SK-N-SH treated with all-trans-retinoic acid at 6 μM for 48 hours (cell line): ENCODE results near the gene STK11.

Experiments used
- ATAC-seq: fragments of 200-7000 bp; cut with Tn5 transposase; 3 replicates; pipeline ENCODE4 v1.9.1; 2020; ENCODE audit warnings: mild to moderate bottlenecking, moderate library complexity
- ARNTL ChIP-seq: fragments of 450-650 bp; formaldehyde crosslinking; IDR thresholded peaks from 2 replicates; pipeline ENCODE4 v1.5.0; 2020; ENCODE audit warnings: low read depth, mild to moderate bottlenecking, moderate library complexity, borderline replicate concordance
- BACH2 ChIP-seq: fragments of 250-450 bp; sonication (Bioruptor Pico); IDR thresholded peaks from 2 replicates; pipeline ENCODE4 v1.9.0; 2021; ENCODE audit warnings: mild to moderate bottlenecking, borderline replicate concordance
- CSDC2 ChIP-seq: fragments of 250-450 bp; sonication (Bioruptor Pico); IDR thresholded peaks from 2 replicates; pipeline ENCODE4 v1.5.0; 2020; ENCODE audit warnings: mild to moderate bottlenecking, moderate library complexity
- CSRNP3 ChIP-seq: fragments of 250-450 bp; sonication (Bioruptor Pico); IDR thresholded peaks from 2 replicates; pipeline ENCODE4 v1.5.1; 2021; ENCODE audit warnings: mild to moderate bottlenecking, moderate library complexity
- ESRRG ChIP-seq: fragments of 250-450 bp; sonication (Bioruptor Pico); IDR thresholded peaks from 2 replicates; pipeline ENCODE4 v1.6.1; 2021; ENCODE audit warnings: mild to moderate bottlenecking
- GLIS3 ChIP-seq: fragments of 250-450 bp; sonication (Bioruptor Pico); IDR thresholded peaks from 2 replicates; pipeline ENCODE4 v1.5.0; 2020; ENCODE audit warnings: mild to moderate bottlenecking, moderate library complexity
- ISL1 ChIP-seq: fragments of 250-450 bp; sonication (Bioruptor Pico); IDR thresholded peaks from 2 replicates; pipeline ENCODE4 v2.1.2; 2022; ENCODE audit warnings: mild to moderate bottlenecking, moderate library complexity
- PPARA ChIP-seq: fragments of 250-450 bp; sonication (Bioruptor Pico); IDR thresholded peaks from 2 replicates; pipeline ENCODE4 v1.5.0; 2020; ENCODE audit warnings: mild to moderate bottlenecking, borderline replicate concordance
- TCF4 ChIP-seq: fragments of 250-450 bp; sonication (Bioruptor Pico); IDR thresholded peaks from 2 replicates; pipeline ENCODE4 v1.8.0; 2021; ENCODE audit warnings: mild to moderate bottlenecking, moderate library complexity, borderline replicate concordance
- ZFP3 ChIP-seq: fragments of 250-450 bp; sonication (Bioruptor Pico); IDR thresholded peaks from 2 replicates; pipeline ENCODE4 v1.5.0; 2020; ENCODE audit warnings: mild to moderate bottlenecking, moderate library complexity
- ZFP30 ChIP-seq: fragments of 450-650 bp; formaldehyde crosslinking; IDR thresholded peaks from 2 replicates; pipeline ENCODE4 v1.5.0; 2022; ENCODE audit warnings: mild to moderate bottlenecking, moderate library complexity
- ZNF565 ChIP-seq: fragments of 450-650 bp; formaldehyde crosslinking; conservative IDR thresholded peaks from 2 replicates; pipeline ENCODE4 v1.5.0; 2020; ENCODE audit warnings: low read depth, mild to moderate bottlenecking, moderate library complexity
- ZNF70 ChIP-seq: fragments of 450-650 bp; formaldehyde crosslinking; IDR thresholded peaks from 2 replicates; pipeline ENCODE4 v1.5.0; 2020; ENCODE audit warnings: mild to moderate bottlenecking, moderate library complexity
- ZNF8 ChIP-seq: fragments of 450-650 bp; formaldehyde crosslinking; IDR thresholded peaks from 2 replicates; pipeline ENCODE4 v1.5.0; 2020; ENCODE audit warnings: mild to moderate bottlenecking, moderate library complexity
- TF ChIP-seq, protein P1 (sequence below): fragments of 250-450 bp; sonication (Bioruptor Pico); IDR thresholded peaks from 2 replicates; pipeline ENCODE4 v1.8.0; 2020; ENCODE audit warnings: mild to moderate bottlenecking, moderate library complexity, borderline replicate concordance
- TF ChIP-seq, protein P2 (sequence below): fragments of 250-450 bp; sonication (Bioruptor Pico); IDR thresholded peaks from 2 replicates; pipeline ENCODE4 v1.5.1; 2020; ENCODE audit warnings: low read depth, mild to moderate bottlenecking, moderate library complexity
- TF ChIP-seq, protein P3 (sequence below): fragments of 250-450 bp; sonication (Bioruptor Pico); IDR thresholded peaks from 2 replicates; pipeline ENCODE4 v1.5.0; 2020; ENCODE audit warnings: mild to moderate bottlenecking, moderate library complexity
- TF ChIP-seq, protein P4 (sequence below): fragments of 250-450 bp; sonication (Bioruptor Pico); IDR thresholded peaks from 2 replicates; pipeline ENCODE4 v1.8.0; 2021; ENCODE audit warnings: low read depth, mild to moderate bottlenecking, moderate library complexity, borderline replicate concordance

STK11 gene

DNA sequence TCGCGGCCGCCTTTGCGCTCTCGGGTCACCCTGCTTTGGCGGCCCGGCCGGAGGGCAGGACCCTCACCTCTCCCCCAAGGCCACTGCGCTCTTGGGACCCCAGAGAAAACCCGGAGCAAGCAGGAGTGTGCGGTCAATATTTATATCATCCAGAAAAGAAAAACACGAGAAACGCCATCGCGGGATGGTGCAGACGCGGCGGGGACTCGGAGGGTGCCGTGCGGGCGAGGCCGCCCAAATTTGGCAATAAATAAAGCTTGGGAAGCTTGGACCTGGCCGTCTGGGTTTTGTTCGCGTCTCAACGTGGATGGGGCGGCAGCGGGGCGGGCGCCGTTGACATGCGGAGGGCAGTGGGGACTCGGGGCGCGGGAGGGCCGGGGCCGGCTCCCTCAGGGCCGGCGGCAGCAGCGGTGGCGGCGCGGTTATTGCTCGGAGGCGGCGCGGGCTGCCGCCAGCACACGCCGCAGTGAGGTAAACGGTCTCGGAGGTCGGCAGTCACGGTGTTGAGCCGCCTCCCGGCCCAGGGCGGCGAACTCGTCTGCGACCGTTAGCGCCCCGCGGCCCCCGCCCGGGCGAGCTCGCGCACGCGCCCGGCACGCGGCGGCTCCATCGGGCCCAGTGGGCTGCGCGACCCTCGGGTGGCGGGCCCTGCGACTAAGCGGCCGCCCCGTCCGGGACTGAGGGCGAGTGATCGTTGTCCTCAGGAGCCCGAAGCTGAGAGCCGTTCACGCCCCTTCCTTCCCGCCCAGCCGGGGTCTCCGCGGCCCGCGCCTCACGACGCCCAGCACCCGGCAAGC lies 22.8 kb downstream of the STK11 start:
- no peak for ATAC-seq
- TF ChIP-seq, protein P1, sequence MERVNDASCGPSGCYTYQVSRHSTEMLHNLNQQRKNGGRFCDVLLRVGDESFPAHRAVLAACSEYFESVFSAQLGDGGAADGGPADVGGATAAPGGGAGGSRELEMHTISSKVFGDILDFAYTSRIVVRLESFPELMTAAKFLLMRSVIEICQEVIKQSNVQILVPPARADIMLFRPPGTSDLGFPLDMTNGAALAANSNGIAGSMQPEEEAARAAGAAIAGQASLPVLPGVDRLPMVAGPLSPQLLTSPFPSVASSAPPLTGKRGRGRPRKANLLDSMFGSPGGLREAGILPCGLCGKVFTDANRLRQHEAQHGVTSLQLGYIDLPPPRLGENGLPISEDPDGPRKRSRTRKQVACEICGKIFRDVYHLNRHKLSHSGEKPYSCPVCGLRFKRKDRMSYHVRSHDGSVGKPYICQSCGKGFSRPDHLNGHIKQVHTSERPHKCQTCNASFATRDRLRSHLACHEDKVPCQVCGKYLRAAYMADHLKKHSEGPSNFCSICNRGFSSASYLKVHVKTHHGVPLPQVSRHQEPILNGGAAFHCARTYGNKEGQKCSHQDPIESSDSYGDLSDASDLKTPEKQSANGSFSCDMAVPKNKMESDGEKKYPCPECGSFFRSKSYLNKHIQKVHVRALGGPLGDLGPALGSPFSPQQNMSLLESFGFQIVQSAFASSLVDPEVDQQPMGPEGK (CRISPR knock-in tag): no peak
- TF ChIP-seq ARNTL (CRISPR knock-in tag) (no peak), ISL1 (CRISPR knock-in tag) (no peak), TCF4 (CRISPR knock-in tag) (no peak), ESRRG (CRISPR knock-in tag) (no peak), ZFP30 (CRISPR knock-in tag) (no peak), BACH2 (CRISPR knock-in tag) (no peak), ZNF8 (CRISPR knock-in tag) (no peak), ZFP3 (CRISPR knock-in tag) (no peak), CSDC2 (CRISPR knock-in tag) (no peak), ZNF70 (no peak), GLIS3 (no peak)
- TF ChIP-seq, protein P2, sequence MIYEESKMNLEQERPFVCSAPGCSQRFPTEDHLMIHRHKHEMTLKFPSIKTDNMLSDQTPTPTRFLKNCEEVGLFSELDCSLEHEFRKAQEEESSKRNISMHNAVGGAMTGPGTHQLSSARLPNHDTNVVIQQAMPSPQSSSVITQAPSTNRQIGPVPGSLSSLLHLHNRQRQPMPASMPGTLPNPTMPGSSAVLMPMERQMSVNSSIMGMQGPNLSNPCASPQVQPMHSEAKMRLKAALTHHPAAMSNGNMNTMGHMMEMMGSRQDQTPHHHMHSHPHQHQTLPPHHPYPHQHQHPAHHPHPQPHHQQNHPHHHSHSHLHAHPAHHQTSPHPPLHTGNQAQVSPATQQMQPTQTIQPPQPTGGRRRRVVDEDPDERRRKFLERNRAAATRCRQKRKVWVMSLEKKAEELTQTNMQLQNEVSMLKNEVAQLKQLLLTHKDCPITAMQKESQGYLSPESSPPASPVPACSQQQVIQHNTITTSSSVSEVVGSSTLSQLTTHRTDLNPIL (CRISPR knock-in tag): no peak
- TF ChIP-seq, protein P3, sequence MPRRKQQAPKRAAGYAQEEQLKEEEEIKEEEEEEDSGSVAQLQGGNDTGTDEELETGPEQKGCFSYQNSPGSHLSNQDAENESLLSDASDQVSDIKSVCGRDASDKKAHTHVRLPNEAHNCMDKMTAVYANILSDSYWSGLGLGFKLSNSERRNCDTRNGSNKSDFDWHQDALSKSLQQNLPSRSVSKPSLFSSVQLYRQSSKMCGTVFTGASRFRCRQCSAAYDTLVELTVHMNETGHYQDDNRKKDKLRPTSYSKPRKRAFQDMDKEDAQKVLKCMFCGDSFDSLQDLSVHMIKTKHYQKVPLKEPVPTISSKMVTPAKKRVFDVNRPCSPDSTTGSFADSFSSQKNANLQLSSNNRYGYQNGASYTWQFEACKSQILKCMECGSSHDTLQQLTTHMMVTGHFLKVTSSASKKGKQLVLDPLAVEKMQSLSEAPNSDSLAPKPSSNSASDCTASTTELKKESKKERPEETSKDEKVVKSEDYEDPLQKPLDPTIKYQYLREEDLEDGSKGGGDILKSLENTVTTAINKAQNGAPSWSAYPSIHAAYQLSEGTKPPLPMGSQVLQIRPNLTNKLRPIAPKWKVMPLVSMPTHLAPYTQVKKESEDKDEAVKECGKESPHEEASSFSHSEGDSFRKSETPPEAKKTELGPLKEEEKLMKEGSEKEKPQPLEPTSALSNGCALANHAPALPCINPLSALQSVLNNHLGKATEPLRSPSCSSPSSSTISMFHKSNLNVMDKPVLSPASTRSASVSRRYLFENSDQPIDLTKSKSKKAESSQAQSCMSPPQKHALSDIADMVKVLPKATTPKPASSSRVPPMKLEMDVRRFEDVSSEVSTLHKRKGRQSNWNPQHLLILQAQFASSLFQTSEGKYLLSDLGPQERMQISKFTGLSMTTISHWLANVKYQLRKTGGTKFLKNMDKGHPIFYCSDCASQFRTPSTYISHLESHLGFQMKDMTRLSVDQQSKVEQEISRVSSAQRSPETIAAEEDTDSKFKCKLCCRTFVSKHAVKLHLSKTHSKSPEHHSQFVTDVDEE (CRISPR knock-in tag): no peak

- ATAC-seq: no peak
- TF ChIP-seq CSRNP3 (CRISPR knock-in tag) (no peak), PPARA (CRISPR knock-in tag) (no peak), ZNF565 (no peak)
- TF ChIP-seq, protein P4, sequence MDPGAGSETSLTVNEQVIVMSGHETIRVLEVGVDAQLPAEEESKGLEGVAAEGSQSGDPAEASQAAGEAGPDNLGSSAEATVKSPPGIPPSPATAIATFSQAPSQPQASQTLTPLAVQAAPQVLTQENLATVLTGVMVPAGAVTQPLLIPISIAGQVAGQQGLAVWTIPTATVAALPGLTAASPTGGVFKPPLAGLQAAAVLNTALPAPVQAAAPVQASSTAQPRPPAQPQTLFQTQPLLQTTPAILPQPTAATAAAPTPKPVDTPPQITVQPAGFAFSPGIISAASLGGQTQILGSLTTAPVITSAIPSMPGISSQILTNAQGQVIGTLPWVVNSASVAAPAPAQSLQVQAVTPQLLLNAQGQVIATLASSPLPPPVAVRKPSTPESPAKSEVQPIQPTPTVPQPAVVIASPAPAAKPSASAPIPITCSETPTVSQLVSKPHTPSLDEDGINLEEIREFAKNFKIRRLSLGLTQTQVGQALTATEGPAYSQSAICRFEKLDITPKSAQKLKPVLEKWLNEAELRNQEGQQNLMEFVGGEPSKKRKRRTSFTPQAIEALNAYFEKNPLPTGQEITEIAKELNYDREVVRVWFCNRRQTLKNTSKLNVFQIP (CRISPR knock-in tag): no peak
Measured at GRCh38 chr19:1229056-1229923, 23.7 kb downstream of the STK11 start.
